ENCODE data around the gene RRAS.

GRCh38 chr19:49641688-49642491, 1.9 kb upstream of the RRAS start, which contains the start of gene SCAF1:
- TF ChIP-seq EGR1 (IDR thresholded peaks at IDR 0.05) (no peak), MAX (IDR thresholded peaks at IDR 0.05) (peak; percentile 74), CEBPB (IDR thresholded peaks at IDR 0.05) (no peak), RAD21 (IDR thresholded peaks at IDR 0.05; ENCODE audit: low read depth) (no peak), USF1 (IDR thresholded peaks at IDR 0.05) (peak; percentile 71), TAF1 (IDR thresholded peaks at IDR 0.05; ENCODE audit: low read depth) (peak; percentile 85; the same call in 1 of the 2 replicates), TEAD4 (IDR thresholded peaks at IDR 0.05) (peak; percentile 32), REST (IDR thresholded peaks at IDR 0.05; ENCODE audit: low read depth) (no peak), CREB1 (IDR thresholded peaks at IDR 0.05; ENCODE audit: low read depth) (peak; percentile 88), EP300 (IDR thresholded peaks at IDR 0.05; ENCODE audit: borderline replicate concordance) (no peak)

Measured in Ishikawa (cell line).